GM10266 (cell line): ENCODE data around the gene ZBTB14.

Experiments
- DNase-seq: peaks from one replicate; pipeline ENCODE4 v3.0.0; 2012; ENCODE audit errors: extremely low spot score
- CTCF ChIP-seq: IDR thresholded peaks from 2 replicates; pipeline ENCODE4 v1.5.1; 2012; ENCODE audit warnings: mild to moderate bottlenecking, low read depth; ENCODE audit not compliant: control insufficient read depth, insufficient read depth; ENCODE audit errors: missing control alignments

Gene ZBTB14

GRCh38 chr18:5288517-5288935, 7.0 kb downstream of the ZBTB14 start:
- DNase-seq, result no peak
- TF ChIP-seq CTCF, result no peak

- DNase-seq, result no peak
- no peak for TF ChIP-seq CTCF
Observed at GRCh38 chr18:5287854-5288253, 7.7 kb downstream of the ZBTB14 start.

- no peak for TF ChIP-seq CTCF
- DNase-seq, result no peak
Observed at GRCh38 chr18:5286525-5286924, 9.0 kb downstream of the ZBTB14 start.

GRCh38 chr18:5285326-5285725, 10.2 kb downstream of the ZBTB14 start:
- no peak for DNase-seq
- TF ChIP-seq CTCF, result no peak

GRCh38 chr18:5284808-5285207, 10.7 kb downstream of the ZBTB14 start:
- no peak for DNase-seq
- TF ChIP-seq CTCF, result no peak

- DNase-seq, result no peak
- TF ChIP-seq CTCF, result no peak
Observed at GRCh38 chr18:5282770-5283169, 12.8 kb downstream of the ZBTB14 start.

- TF ChIP-seq CTCF, result no peak
- DNase-seq, result no peak
Observed at GRCh38 chr18:5276947-5277346, 18.6 kb downstream of the ZBTB14 start.
